ENCODE measurements around the gene PRR16.
A peak's percentile ranks its signal among the peaks of the same experiment; 100 is the strongest.

The PRR16 gene

GRCh38 chr5:120461251-120461650 is 2.8 kb upstream of the PRR16 start:
- no peak for TF ChIP-seq CTCF (conservative IDR thresholded peaks at IDR 0.05; ENCODE audit: low read depth, low read length)
- DNase-seq (ENCODE audit: low read depth): no peak
- no peak overlapping the region for H3K4me3 ChIP-seq (ENCODE audit: low read length)

GRCh38 chr5:120463006-120463680 is 957 bp upstream of the PRR16 start:
- no peak for TF ChIP-seq CTCF (conservative IDR thresholded peaks at IDR 0.05; ENCODE audit: low read depth, low read length)
- no peak for DNase-seq (ENCODE audit: low read depth)
- H3K4me3 ChIP-seq (ENCODE audit: low read length): no peak overlapping the region

GRCh38 chr5:120464627-120465435 is 731 bp downstream of the PRR16 start:
- H3K4me3 ChIP-seq (ENCODE audit: low read length): peak overlapping the region; percentile 71
- DNase-seq (ENCODE audit: low read depth): no peak
- TF ChIP-seq CTCF (conservative IDR thresholded peaks at IDR 0.05; ENCODE audit: low read depth, low read length): no peak

GRCh38 chr5:120465436-120465961 is 1.4 kb downstream of the PRR16 start:
- no peak for DNase-seq (ENCODE audit: low read depth)
- peak overlapping the region; percentile 71 for H3K4me3 ChIP-seq (ENCODE audit: low read length)
- no peak for TF ChIP-seq CTCF (conservative IDR thresholded peaks at IDR 0.05; ENCODE audit: low read depth, low read length)

GRCh38 chr5:120466341-120467006 is 2.4 kb downstream of the PRR16 start:
- no peak overlapping the region for H3K4me3 ChIP-seq (ENCODE audit: low read length)
- no peak for DNase-seq (ENCODE audit: low read depth)

GRCh38 chr5:120471971-120472370 is 7.9 kb downstream of the PRR16 start:
- TF ChIP-seq CTCF (conservative IDR thresholded peaks at IDR 0.05; ENCODE audit: low read depth, low read length): no peak
- H3K4me3 ChIP-seq (ENCODE audit: low read length): no peak overlapping the region
- DNase-seq (ENCODE audit: low read depth): no peak

More at GRCh38 chr5:120466341-120467006, 2.4 kb downstream of the PRR16 start:
- no peak for TF ChIP-seq CTCF (conservative IDR thresholded peaks at IDR 0.05; ENCODE audit: low read depth, low read length)
